ENCODE data around the gene ST3GAL4.
A peak's percentile ranks its signal among the peaks of the same experiment; 100 is the strongest.

The ST3GAL4 gene

GRCh38 chr11:126450198-126450597, 94.7 kb downstream of the ST3GAL4 start:
- TF ChIP-seq, protein P1, sequence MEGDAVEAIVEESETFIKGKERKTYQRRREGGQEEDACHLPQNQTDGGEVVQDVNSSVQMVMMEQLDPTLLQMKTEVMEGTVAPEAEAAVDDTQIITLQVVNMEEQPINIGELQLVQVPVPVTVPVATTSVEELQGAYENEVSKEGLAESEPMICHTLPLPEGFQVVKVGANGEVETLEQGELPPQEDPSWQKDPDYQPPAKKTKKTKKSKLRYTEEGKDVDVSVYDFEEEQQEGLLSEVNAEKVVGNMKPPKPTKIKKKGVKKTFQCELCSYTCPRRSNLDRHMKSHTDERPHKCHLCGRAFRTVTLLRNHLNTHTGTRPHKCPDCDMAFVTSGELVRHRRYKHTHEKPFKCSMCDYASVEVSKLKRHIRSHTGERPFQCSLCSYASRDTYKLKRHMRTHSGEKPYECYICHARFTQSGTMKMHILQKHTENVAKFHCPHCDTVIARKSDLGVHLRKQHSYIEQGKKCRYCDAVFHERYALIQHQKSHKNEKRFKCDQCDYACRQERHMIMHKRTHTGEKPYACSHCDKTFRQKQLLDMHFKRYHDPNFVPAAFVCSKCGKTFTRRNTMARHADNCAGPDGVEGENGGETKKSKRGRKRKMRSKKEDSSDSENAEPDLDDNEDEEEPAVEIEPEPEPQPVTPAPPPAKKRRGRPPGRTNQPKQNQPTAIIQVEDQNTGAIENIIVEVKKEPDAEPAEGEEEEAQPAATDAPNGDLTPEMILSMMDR (IDR thresholded peaks at IDR 0.05; ENCODE audit: poor library complexity, severe bottlenecking) = no peak
- Histone ChIP-seq H3K36me3 (ENCODE audit: low read depth) (no peaks in the 10 kb centered on the region), H3K27ac (ENCODE audit: poor library complexity, severe bottlenecking) (no peak overlapping the region), H3K9me3 (ENCODE audit: severe bottlenecking) (no peaks in the 10 kb centered on the region), H3K4me1 (ENCODE audit: insufficient read depth, poor library complexity, severe bottlenecking) (no peaks in the 10 kb centered on the region), H3K27me3 (ENCODE audit: insufficient read depth, poor library complexity, severe bottlenecking) (no peaks in the 10 kb centered on the region), H3K4me3 (ENCODE audit: severe bottlenecking) (no peak overlapping the region)
- no peak for ATAC-seq (ENCODE audit: low read depth)
- no peak for DNase-seq (ENCODE audit: low spot score)

GRCh38 chr11:126450806-126451205, 95.3 kb downstream of the ST3GAL4 start:
- Histone ChIP-seq H3K27ac (ENCODE audit: poor library complexity, severe bottlenecking) (no peak overlapping the region), H3K36me3 (ENCODE audit: low read depth) (no peaks in the 10 kb centered on the region), H3K4me3 (ENCODE audit: severe bottlenecking) (no peak overlapping the region), H3K27me3 (ENCODE audit: insufficient read depth, poor library complexity, severe bottlenecking) (no peaks in the 10 kb centered on the region), H3K4me1 (ENCODE audit: insufficient read depth, poor library complexity, severe bottlenecking) (no peaks in the 10 kb centered on the region), H3K9me3 (ENCODE audit: severe bottlenecking) (no peaks in the 10 kb centered on the region)
- TF ChIP-seq, protein P1 (IDR thresholded peaks at IDR 0.05; ENCODE audit: poor library complexity, severe bottlenecking) = no peak
- DNase-seq (ENCODE audit: low spot score) = no peak
- ATAC-seq (ENCODE audit: low read depth) = no peak

GRCh38 chr11:126451211-126451802, 95.8 kb downstream of the ST3GAL4 start:
- Histone ChIP-seq H3K9me3 (ENCODE audit: severe bottlenecking) (no peaks in the 10 kb centered on the region), H3K4me1 (ENCODE audit: insufficient read depth, poor library complexity, severe bottlenecking) (no peaks in the 10 kb centered on the region), H3K27ac (ENCODE audit: poor library complexity, severe bottlenecking) (no peak overlapping the region), H3K27me3 (ENCODE audit: insufficient read depth, poor library complexity, severe bottlenecking) (no peaks in the 10 kb centered on the region), H3K36me3 (ENCODE audit: low read depth) (no peaks in the 10 kb centered on the region), H3K4me3 (ENCODE audit: severe bottlenecking) (no peak overlapping the region)
- ATAC-seq (ENCODE audit: low read depth) = no peak
- no peak for DNase-seq (ENCODE audit: low spot score)
- TF ChIP-seq, protein P1 (IDR thresholded peaks at IDR 0.05; ENCODE audit: poor library complexity, severe bottlenecking) = no peak

DNA sequence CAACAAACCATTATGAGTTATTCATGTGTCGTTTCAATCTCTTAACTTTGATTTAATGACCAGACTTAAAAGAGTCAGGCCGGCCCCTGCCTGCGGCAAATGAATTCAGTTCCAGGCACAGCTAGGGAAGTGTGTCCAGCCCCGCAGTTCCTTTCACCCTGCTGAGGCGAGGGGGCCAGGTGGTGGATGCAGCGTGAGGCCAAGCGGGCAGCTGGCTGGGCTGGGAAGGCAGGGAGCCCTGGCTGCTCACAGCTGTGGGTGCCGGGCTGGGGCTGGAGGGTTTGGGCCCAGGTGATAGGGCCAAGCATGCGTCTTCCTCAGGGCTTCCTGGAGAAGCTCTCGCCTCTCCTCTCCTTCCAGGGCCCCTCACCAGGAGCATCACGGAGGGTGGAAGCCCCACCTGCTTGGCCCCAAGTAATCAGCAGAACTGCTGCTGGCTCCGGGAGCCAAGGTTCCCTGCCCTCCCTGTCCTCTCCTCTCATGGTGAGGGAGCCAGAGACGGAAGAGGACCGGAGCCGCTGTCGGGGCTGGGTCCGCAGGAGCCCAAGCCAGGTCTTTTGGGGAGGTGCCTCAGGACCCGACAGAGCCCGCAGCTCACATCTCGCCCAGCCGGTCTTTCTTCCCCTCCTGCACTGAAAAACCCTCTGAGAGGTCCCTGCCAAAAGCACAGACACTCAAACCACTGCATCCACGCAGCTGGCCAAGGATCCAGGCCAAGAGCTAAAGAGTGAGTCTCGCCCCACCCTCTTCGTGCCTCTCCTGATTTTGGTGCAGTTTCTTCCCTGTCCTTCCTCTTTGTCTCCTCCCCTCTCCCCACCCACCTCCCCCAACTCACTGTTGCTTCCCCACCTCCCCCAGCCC, 97.0 kb downstream of the ST3GAL4 start:
- H3K4me1 ChIP-seq (ENCODE audit: insufficient read depth, poor library complexity, severe bottlenecking) = no peaks in the 10 kb centered on the region
- no peak overlapping the region for H3K4me3 ChIP-seq (ENCODE audit: severe bottlenecking)
- no peaks in the 10 kb centered on the region for H3K27me3 ChIP-seq (ENCODE audit: insufficient read depth, poor library complexity, severe bottlenecking)
- TF ChIP-seq, protein P1 (IDR thresholded peaks at IDR 0.05; ENCODE audit: poor library complexity, severe bottlenecking) = no peak
- H3K9me3 ChIP-seq (ENCODE audit: severe bottlenecking) = no peaks in the 10 kb centered on the region
- no peaks in the 10 kb centered on the region for H3K36me3 ChIP-seq (ENCODE audit: low read depth)
- ATAC-seq (ENCODE audit: low read depth) (peak; percentile 19; the same call in 1 of the 3 replicates), DNase-seq (ENCODE audit: low spot score) (no peak)
- H3K27ac ChIP-seq (ENCODE audit: poor library complexity, severe bottlenecking) = no peak overlapping the region

DNA sequence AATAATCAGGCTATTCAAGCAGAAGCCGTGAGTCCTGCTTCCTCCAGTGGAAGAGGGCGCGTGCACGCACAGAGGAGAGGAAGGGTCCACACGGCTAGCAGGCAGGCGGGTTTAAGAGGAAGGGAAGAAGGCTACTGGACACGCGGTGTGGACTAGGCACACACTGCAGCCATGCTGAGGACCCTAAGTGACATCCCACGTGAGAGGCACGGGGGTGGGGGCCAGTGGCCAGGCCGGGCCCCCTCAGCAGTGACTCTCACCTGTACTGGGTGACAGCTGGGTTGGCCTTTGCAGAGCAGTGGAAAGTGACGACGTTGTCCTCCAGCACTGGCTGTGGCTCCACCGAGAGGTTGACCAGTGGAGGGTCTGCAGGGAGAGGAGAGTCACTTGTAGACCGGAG, 100.6 kb downstream of the ST3GAL4 start:
- DNase-seq (ENCODE audit: low spot score) (no peak), ATAC-seq (ENCODE audit: low read depth) (no peak)
- H3K27ac ChIP-seq (ENCODE audit: poor library complexity, severe bottlenecking) = no peak overlapping the region
- no peak overlapping the region for H3K4me3 ChIP-seq (ENCODE audit: severe bottlenecking)
- no peaks in the 10 kb centered on the region for H3K36me3 ChIP-seq (ENCODE audit: low read depth)
- H3K4me1 ChIP-seq (ENCODE audit: insufficient read depth, poor library complexity, severe bottlenecking) = no peaks in the 10 kb centered on the region
- TF ChIP-seq, protein P1 (IDR thresholded peaks at IDR 0.05; ENCODE audit: poor library complexity, severe bottlenecking) = no peak
- H3K9me3 ChIP-seq (ENCODE audit: severe bottlenecking) = no peaks in the 10 kb centered on the region
- peaks cover 6% of the 10 kb centered on the region for H3K27me3 ChIP-seq (ENCODE audit: insufficient read depth, poor library complexity, severe bottlenecking)
